ENCODE measurements around the gene NOXO1.
"Not testable (repeated sequence)": the region's sequence is repeated elsewhere in the genome, so short reads cannot be mapped to it uniquely, and the experiment has no call there.

Gene NOXO1

GRCh38 chr16:1960665-1961630 is 20.3 kb downstream of the NOXO1 start:
- peak; percentile 54 to 56 for DNase-seq

- peak; percentile 90 to 93 for DNase-seq
Measured at GRCh38 chr16:1959269-1960039, 21.8 kb downstream of the NOXO1 start, which contains the start of gene NDUFB10. NDUFB10 (plus strand) TSS chr16:1959538; CDS start chr16:1959625, 87 bp downstream.

GRCh38 chr16:1958715-1959268 is 22.5 kb downstream of the NOXO1 start:
- no peak for DNase-seq

- DNase-seq = not testable (repeated sequence)
Measured at GRCh38 chr16:1958143-1958491, 23.2 kb downstream of the NOXO1 start.

- DNase-seq = not testable (repeated sequence)
Measured at GRCh38 chr16:1957434-1958142, 23.7 kb downstream of the NOXO1 start.

- DNase-seq = no peak
Measured at GRCh38 chr16:1953734-1954133, 27.5 kb downstream of the NOXO1 start.

GRCh38 chr16:1950559-1950958 is 30.7 kb downstream of the NOXO1 start:
- DNase-seq = no peak

- no peak for DNase-seq
Measured at GRCh38 chr16:1950047-1950446, 31.2 kb downstream of the NOXO1 start.

GRCh38 chr16:1949507-1949906 is 31.8 kb downstream of the NOXO1 start:
- DNase-seq = no peak

GRCh38 chr16:1947369-1947670 is 33.9 kb downstream of the NOXO1 start:
- no peak for DNase-seq

- no peak for DNase-seq
Measured at GRCh38 chr16:1946495-1947368, 34.5 kb downstream of the NOXO1 start.

- DNase-seq = no peak
Measured at GRCh38 chr16:1945559-1946391, 35.5 kb downstream of the NOXO1 start.

- DNase-seq = no peak
Measured at GRCh38 chr16:1944612-1945199, 36.6 kb downstream of the NOXO1 start.

- DNase-seq = peak; percentile 99
Measured at GRCh38 chr16:1942810-1943726, 38.2 kb downstream of the NOXO1 start, which contains the start of gene MSRB1. MSRB1 (minus strand) TSS chr16:1943199; CDS start chr16:1943156, 43 bp downstream.

- peak in 1 of 2 donors; percentile 13 for DNase-seq
Measured at GRCh38 chr16:1942047-1942809, 39.0 kb downstream of the NOXO1 start.

GRCh38 chr16:1941162-1942046 is 39.9 kb downstream of the NOXO1 start:
- no peak for DNase-seq
